GM12878 (cell line): ENCODE results near the gene PCDHB3. TPM values are rescaled to one million over a fixed set of nuclear protein-coding genes. Genes with fewer than 3 reads are reported as not detected.
"Not testable (repeated sequence)": the region's sequence is repeated elsewhere in the genome, so short reads cannot be mapped to it uniquely, and the experiment has no call there.

Experiments
- ATAC-seq: fragments of 200-7000 bp; cut with Tn5 transposase; 3 replicates; pipeline ENCODE4 v1.9.1; 2020; ENCODE audit warnings: mild to moderate bottlenecking, moderate library complexity
- BruUV-seq: library from RNA; stranded (reverse); fragments of 400-500 nt; replicated peaks from 2 replicates; lab custom pipeline; 2021; lab: Mats Ljungman, UMichigan
- CTCF ChIA-PET: fragments of 300-600 bp; sonication (Branson Sonifier 250); formaldehyde crosslinking; extraction: SDS; loops from one replicate; lab custom pipeline; 2021; ENCODE audit warnings: inconsistent platforms; lab: Yijun Ruan, JAX
- POLR2A ChIA-PET: fragments of 350-600 bp; formaldehyde crosslinking; extraction: SDS; loops from one replicate; lab custom pipeline; 2021; ENCODE audit warnings: inconsistent platforms; lab: Charles Lee
- RAD21 ChIA-PET: fragments of 300-600 bp; sonication (Branson Sonifier 250); formaldehyde crosslinking; loops from one replicate; lab custom pipeline; 2023; ENCODE audit warnings: antibody characterized with exemption; ENCODE audit not compliant: unreplicated experiment; lab: Charles Lee
- SMC1A ChIA-PET: fragments of 300-600 bp; sonication (Branson Sonifier 250); formaldehyde crosslinking; loops from one replicate; lab custom pipeline; 2023; ENCODE audit not compliant: unreplicated experiment, uncharacterized antibody; lab: Charles Lee
- DNase-seq: peaks from one replicate; pipeline ENCODE4 v3.0.0-alpha.2; 2011; ENCODE audit warnings: low read depth, low spot score
- FAIRE-seq: peaks from 3 replicates; lab custom pipeline; 2011; peaks lifted over from hg19 to GRCh38; lab: Jason Lieb, UNC
- H2AFZ ChIP-seq: 2 replicates; pipeline ENCODE4 v1.6.0; 2011; ENCODE audit warnings: low read depth, low read length, control low read depth; ENCODE audit not compliant: control insufficient read depth
- H3K27ac ChIP-seq: 2 replicates; pipeline ENCODE4 v1.5.1; 2011; ENCODE audit warnings: control low read depth; ENCODE audit not compliant: control insufficient read depth, insufficient read depth
- H3K27me3 ChIP-seq, 2 experiments: replicated peaks in 1 of 2; 2 replicates each; pipeline versions ENCODE4 v1.6.0 to v1.6.1; 2011; ENCODE audit warnings: low read length in 1 of 2; ENCODE audit not compliant: control insufficient read depth in 2 of 2, insufficient read depth in 2 of 2
- H3K36me3 ChIP-seq, 2 experiments: 2 replicates each; pipeline ENCODE4 v1.5.1; 2011; ENCODE audit warnings: low read length in 1 of 2; ENCODE audit not compliant: control insufficient read depth in 2 of 2, insufficient read depth in 2 of 2
- H3K4me1 ChIP-seq: 2 replicates; pipeline ENCODE4 v1.6.1; 2011; ENCODE audit warnings: mild to moderate bottlenecking, low read length, moderate library complexity, mixed read lengths; ENCODE audit not compliant: control insufficient read depth, insufficient read depth
- H3K4me2 ChIP-seq: 2 replicates; pipeline ENCODE4 v1.6.0; 2011; ENCODE audit warnings: control low read depth; ENCODE audit not compliant: control insufficient read depth, insufficient read depth
- H3K4me3 ChIP-seq: fragments of 200-600 bp; sonication (generic); 2 replicates; pipeline ENCODE4 v1.5.1; 2016
- H3K79me2 ChIP-seq: 2 replicates; pipeline ENCODE4 v1.6.0; 2011; ENCODE audit warnings: low read length; ENCODE audit not compliant: control insufficient read depth, insufficient read depth
- H3K9ac ChIP-seq: 2 replicates; pipeline ENCODE4 v1.8.0; 2011; ENCODE audit warnings: low read length, control low read depth, mixed read lengths; ENCODE audit not compliant: control insufficient read depth, insufficient read depth
- H3K9me3 ChIP-seq: replicated peaks from 3 replicates; pipeline ENCODE4 v1.5.1; 2011; ENCODE audit warnings: mild to moderate bottlenecking, low read length; ENCODE audit not compliant: control insufficient read depth, insufficient read depth
- H4K20me1 ChIP-seq: 2 replicates; pipeline ENCODE4 v1.6.0; 2011; ENCODE audit not compliant: control insufficient read depth, insufficient read depth
- WGBS: methylation state at CpG from one replicate; pipeline ENCODE4 v1.1.6; 2016; ENCODE audit warnings: low lambda C conversion rate; ENCODE audit not compliant: insufficient replicate concordance, insufficient coverage; ENCODE audit errors: missing lambda C conversion rate; 5-methylcytosine and 5-hydroxymethylcytosine counted together
- in situ Hi-C: fragments of 300-500 bp; cut with MboI; formaldehyde crosslinking; loops from 9 replicates; pipeline ENCODE4 v1.14.3; 2018; ENCODE audit warnings: mixed read lengths
- intact Hi-C: fragments of 100-400 bp; cut with micrococcal nuclease; formaldehyde crosslinking; loops from one replicate; pipeline ENCODE4 v1.14.2; 2022; ENCODE audit not compliant: unreplicated experiment
- polyA plus RNA-seq, 11 experiments: library from polyadenylated mRNA; depleted of rRNA in 4 of 11; unstranded in 6 of 11; stranded (reverse) in 5 of 11; fragments of >200 nt; fragmentation: Nextera tagmentation in 4 of 11; fragmentation: Illumina TruSeq in 1 of 11; extraction: Ambion mirVana in 4 of 11; extraction: Trizol in 1 of 11; gene quantifications; 1 replicate in 1 of 11; 2 replicates in 10 of 11; pipeline versions ENCODE4 v1.2.1 to v1.2.3, GENCODE V29; 2011 to 2016; ENCODE audit warnings: inconsistent platforms in 2 of 11, missing spikeins in 2 of 11, low read depth in 1 of 11
- total RNA-seq, 4 experiments: library from RNA; depleted of rRNA in 3 of 4; stranded (reverse); fragments of >200 nt in 3 of 4; fragmentation: Illumina TruSeq in 1 of 4; extraction: Trizol in 1 of 4; gene quantifications; 2 replicates each; pipeline versions ENCODE4 v1.2.1 to v1.2.3, GENCODE V29; 2013 to 2021

The PCDHB3 gene
- total and polyA plus RNA-seq, 10 of the 15 experiments (the other 5 are each of a cell fraction or from before 2014, with no cell fraction given): not detected

DNA sequence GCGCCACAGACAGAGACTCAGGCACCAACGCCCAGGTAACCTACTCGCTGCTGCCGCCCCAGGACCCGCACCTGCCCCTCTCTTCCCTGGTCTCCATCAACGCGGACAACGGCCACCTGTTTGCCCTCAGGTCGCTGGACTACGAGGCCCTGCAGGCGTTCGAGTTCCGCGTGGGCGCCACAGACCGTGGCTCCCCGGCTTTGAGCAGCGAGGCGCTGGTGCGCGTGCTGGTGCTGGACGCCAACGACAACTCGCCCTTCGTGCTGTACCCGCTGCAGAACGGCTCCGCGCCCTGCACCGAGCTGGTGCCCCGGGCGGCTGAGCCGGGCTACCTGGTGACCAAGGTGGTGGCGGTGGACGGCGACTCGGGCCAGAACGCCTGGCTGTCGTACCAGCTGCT is 1.8 kb downstream of the PCDHB3 start:
- WGBS: 78% methylated on average over 32 of the region's 39 CpGs
- CTCF ChIA-PET, DNase-seq, H3K9me3 ChIP-seq, H3K4me2 ChIP-seq, RAD21 ChIA-PET, FAIRE-seq, H3K4me1 ChIP-seq, H4K20me1 ChIP-seq, H3K27me3 ChIP-seq, ATAC-seq, H3K27ac ChIP-seq, SMC1A ChIA-PET, BruUV-seq, H3K4me3 ChIP-seq, in situ Hi-C loops, POLR2A ChIA-PET, intact Hi-C loops, H3K36me3 ChIP-seq, H3K79me2 ChIP-seq, H3K9ac ChIP-seq, H2AFZ ChIP-seq: not testable (repeated sequence)

DNA sequence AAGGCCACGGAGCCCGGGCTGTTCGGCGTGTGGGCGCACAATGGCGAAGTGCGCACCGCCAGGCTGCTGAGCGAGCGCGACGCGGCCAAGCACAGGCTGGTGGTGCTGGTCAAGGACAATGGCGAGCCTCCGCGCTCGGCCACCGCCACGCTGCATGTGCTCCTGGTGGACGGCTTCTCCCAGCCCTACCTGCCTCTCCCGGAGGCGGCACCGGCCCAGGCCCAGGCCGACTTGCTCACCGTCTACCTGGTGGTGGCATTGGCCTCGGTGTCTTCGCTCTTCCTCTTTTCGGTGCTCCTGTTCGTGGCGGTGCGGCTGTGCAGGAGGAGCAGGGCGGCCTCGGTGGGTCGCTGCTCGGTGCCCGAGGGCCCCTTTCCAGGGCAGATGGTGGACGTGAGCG is 2.2 kb downstream of the PCDHB3 start:
- FAIRE-seq, H3K9ac ChIP-seq, H3K79me2 ChIP-seq, H3K27me3 ChIP-seq, H3K4me3 ChIP-seq, H3K4me2 ChIP-seq, H3K9me3 ChIP-seq, ATAC-seq, POLR2A ChIA-PET, SMC1A ChIA-PET, H3K4me1 ChIP-seq, H2AFZ ChIP-seq, BruUV-seq, DNase-seq, H4K20me1 ChIP-seq, RAD21 ChIA-PET, intact Hi-C loops, CTCF ChIA-PET, in situ Hi-C loops, H3K27ac ChIP-seq, H3K36me3 ChIP-seq: not testable (repeated sequence)
- 93% methylated on average over 14 of the region's 38 CpGs for WGBS
